ENCODE data around the gene SH3PXD2A. TPM values are rescaled to one million over a fixed set of nuclear protein-coding genes. Genes with fewer than 3 reads are reported as not detected.

The SH3PXD2A gene
- total RNA-seq, 4 donors from 2014 or later: 55.7 to 71.8 (median 66.8) TPM

DNA sequence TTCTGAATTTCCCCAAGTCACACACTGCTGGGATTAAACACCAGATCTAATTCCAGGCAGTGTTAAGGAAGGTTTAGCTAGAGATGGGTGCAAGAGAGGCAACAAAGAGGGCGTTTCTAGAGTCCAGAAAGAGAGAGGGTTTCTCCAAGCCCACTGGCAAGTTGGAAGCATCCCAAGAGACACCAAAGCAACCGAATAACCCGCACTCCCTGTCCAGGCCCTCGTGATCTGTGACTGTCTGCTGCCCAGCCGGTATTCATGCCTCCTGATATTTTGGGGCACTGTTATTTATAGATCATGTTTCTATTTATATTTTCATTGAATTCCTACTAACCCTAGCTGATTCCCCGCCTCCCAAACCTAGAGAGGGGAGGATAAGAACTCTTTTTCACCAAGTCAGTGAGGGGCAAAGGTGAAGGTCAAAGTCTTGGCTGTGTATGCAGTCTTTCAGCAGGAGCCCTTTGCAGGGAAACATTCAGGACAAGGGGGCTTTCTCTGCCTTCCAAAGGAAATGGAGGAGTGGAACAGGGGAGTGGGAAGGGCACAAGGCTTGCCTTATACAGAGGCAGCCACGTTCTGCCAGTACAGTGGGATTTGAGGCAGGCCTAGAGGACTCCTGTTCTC lies 103.6 kb downstream of the SH3PXD2A start:
- no peaks in the 10 kb centered on the region for H3K9me3 ChIP-seq
- H3K4me3 ChIP-seq: no peak overlapping the region
- WGBS: 75% methylated on average over 7 of the region's 7 CpGs
- H3K27ac ChIP-seq: no peak overlapping the region
- no peaks in the 10 kb centered on the region for H3K27me3 ChIP-seq
- peaks cover 27% of the 10 kb centered on the region for H3K4me1 ChIP-seq
- no peaks in the 10 kb centered on the region for H3K36me3 ChIP-seq
- no peak for DNase-seq (ENCODE audit: low spot score in 2 of 2)
- TF ChIP-seq CTCF (IDR thresholded peaks at IDR 0.05): no peak

- no peak for DNase-seq (ENCODE audit: low spot score in 2 of 2)
- peaks cover 31% of the 10 kb centered on the region for H3K4me1 ChIP-seq
- H3K4me3 ChIP-seq: no peak overlapping the region
- H3K27ac ChIP-seq: no peak overlapping the region
- no peaks in the 10 kb centered on the region for H3K9me3 ChIP-seq
- no peak for TF ChIP-seq CTCF (IDR thresholded peaks at IDR 0.05)
- TF ChIP-seq POLR2A (IDR thresholded peaks at IDR 0.05): no peak
- no peak for TF ChIP-seq EP300 (IDR thresholded peaks at IDR 0.05)
- TF ChIP-seq POLR2AphosphoS5 (IDR thresholded peaks at IDR 0.05): no peak
- H3K27me3 ChIP-seq: no peaks in the 10 kb centered on the region
- WGBS: 58% methylated on average over 5 of the region's 5 CpGs
- H3K36me3 ChIP-seq: no peaks in the 10 kb centered on the region
Observed at GRCh38 chr10:103750836-103751235, 104.5 kb downstream of the SH3PXD2A start.

DNA sequence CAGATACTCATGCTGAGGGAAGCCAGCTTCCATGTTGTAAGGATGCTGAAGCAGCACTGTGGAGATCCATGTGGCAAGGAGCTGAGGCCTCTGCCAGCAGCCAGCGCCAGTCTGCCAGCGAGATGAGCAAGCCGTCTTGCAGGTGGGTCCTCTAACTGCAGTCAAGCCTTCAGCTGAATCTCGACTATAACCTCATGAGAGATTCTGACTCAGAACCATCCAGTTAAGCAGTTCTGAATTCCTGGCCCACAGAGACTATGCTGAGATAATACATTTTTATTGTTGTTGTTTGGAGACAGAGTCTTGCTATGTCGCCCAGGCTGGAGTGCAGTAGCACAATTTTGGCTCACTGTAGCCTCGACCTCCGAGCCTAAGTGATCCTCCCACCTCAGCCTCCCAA lies 105.6 kb downstream of the SH3PXD2A start:
- Histone ChIP-seq H3K4me1 (peaks cover 40% of the 10 kb centered on the region), H3K36me3 (no peaks in the 10 kb centered on the region), H3K27me3 (no peaks in the 10 kb centered on the region), H3K9me3 (no peaks in the 10 kb centered on the region), H3K4me3 (no peak overlapping the region), H3K27ac (no peak overlapping the region)
- DNase-seq (ENCODE audit: low spot score in 2 of 2): no peak
- WGBS: 79% methylated on average over 4 of the region's 7 CpGs
- no peak for TF ChIP-seq EP300 (IDR thresholded peaks at IDR 0.05)
- TF ChIP-seq POLR2AphosphoS5 (IDR thresholded peaks at IDR 0.05): no peak
- TF ChIP-seq CTCF (IDR thresholded peaks at IDR 0.05): no peak
- TF ChIP-seq POLR2A (IDR thresholded peaks at IDR 0.05): no peak

DNA sequence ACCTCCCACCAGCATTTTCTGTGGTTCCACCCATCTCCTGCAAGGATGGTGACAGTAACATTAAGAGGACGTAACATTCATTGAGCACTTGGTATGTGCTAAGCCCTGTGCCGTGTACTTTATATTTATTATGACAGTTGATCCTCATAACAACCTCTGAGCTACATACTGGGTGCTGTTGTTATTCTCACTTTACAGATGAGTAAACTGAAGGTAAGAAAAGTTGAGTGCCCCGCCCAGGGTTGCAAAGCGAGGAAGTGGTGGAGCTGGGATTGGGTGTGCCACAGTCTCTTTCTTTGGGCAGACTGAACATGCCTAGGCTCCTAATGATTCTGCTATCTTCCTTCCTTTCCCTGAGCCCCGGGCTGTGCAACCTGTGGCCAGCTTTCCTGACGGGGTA lies 107.4 kb downstream of the SH3PXD2A start:
- Histone ChIP-seq H3K27ac (peak overlapping the region; percentile 86), H3K4me1 (peaks cover 47% of the 10 kb centered on the region), H3K9me3 (no peaks in the 10 kb centered on the region), H3K36me3 (no peaks in the 10 kb centered on the region), H3K4me3 (no peak overlapping the region), H3K27me3 (no peaks in the 10 kb centered on the region)
- DNase-seq (ENCODE audit: low spot score in 2 of 2): no peak
- 58% methylated on average over 6 of the region's 6 CpGs for WGBS
- TF ChIP-seq CTCF (IDR thresholded peaks at IDR 0.05): no peak
- TF ChIP-seq EP300 (IDR thresholded peaks at IDR 0.05): no peak
- no peak for TF ChIP-seq POLR2A (IDR thresholded peaks at IDR 0.05)
- no peak for TF ChIP-seq POLR2AphosphoS5 (IDR thresholded peaks at IDR 0.05)

DNA sequence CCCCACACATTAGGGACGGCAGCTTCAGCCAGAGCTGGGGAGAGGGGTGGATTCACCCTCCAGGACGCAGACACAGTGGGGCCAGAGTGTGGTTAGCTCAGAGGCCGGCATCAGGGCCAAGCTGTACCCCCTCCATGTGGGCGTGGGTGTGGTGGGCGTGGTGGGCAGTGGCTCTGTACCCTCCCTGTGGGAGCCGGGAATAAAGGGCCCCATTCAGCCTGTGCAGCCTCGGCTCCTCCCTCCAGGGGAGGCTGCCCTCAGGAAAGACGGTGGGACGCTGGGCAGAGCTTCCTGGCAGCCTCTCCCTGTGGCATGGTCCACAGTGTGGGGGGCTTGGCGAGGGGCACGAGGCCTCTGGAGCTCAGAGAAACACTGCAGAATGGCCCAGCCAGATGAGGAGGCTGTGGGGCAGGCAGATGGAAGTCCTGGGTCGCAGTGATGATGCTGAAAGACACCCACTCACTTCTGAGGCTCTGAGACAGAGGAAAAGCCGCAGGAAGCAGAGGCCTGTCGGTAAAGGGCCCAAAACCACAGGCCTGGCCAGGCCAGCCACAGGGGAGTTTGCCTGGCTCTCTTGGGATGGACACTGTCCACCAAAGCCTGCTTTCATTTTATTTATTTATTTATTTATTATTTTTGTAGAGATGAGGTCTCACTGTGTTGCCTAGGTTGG lies 108.0 kb downstream of the SH3PXD2A start:
- 52% methylated on average over 7 of the region's 14 CpGs for WGBS
- no peaks in the 10 kb centered on the region for H3K36me3 ChIP-seq
- H3K4me3 ChIP-seq: no peak overlapping the region
- TF ChIP-seq POLR2A (IDR thresholded peaks at IDR 0.05) (no peak), CTCF (IDR thresholded peaks at IDR 0.05) (no peak), EP300 (IDR thresholded peaks at IDR 0.05) (no peak), POLR2AphosphoS5 (IDR thresholded peaks at IDR 0.05) (no peak)
- DNase-seq (ENCODE audit: low spot score in 2 of 2): no peak
- no peaks in the 10 kb centered on the region for H3K9me3 ChIP-seq
- peaks cover 47% of the 10 kb centered on the region for H3K4me1 ChIP-seq
- peak overlapping the region; percentile 86 for H3K27ac ChIP-seq
- no peaks in the 10 kb centered on the region for H3K27me3 ChIP-seq
